RWPE1 (cell line): ENCODE data around the gene ADAM12.

Experiments
- CTCF ChIA-PET: fragments of 350-600 bp; sonication (Branson Sonifier 250); formaldehyde crosslinking; extraction: SDS; loops from one replicate; lab custom pipeline; 2021; lab: Yijun Ruan, JAX
- POLR2A ChIA-PET: fragments of 400-600 bp; formaldehyde crosslinking; extraction: SDS; loops from one replicate; lab custom pipeline; 2020; ENCODE audit warnings: antibody characterized with exemption; ENCODE audit not compliant: low non-redundant PET; lab: Yijun Ruan, JAX
- DNase-seq: peaks from one replicate; pipeline ENCODE4 v3.0.0; 2012; ENCODE audit warnings: low spot score
- H3K27ac ChIP-seq: fragments of 450-650 bp; 2 replicates; pipeline ENCODE4 v1.5.1; 2017
- TF ChIP-seq, protein P1 (sequence below): fragments of 450-650 bp; conservative IDR thresholded peaks from 2 replicates; pipeline ENCODE4 v1.5.1; 2017; ENCODE audit warnings: low read depth, mild to moderate bottlenecking

Gene ADAM12

DNA sequence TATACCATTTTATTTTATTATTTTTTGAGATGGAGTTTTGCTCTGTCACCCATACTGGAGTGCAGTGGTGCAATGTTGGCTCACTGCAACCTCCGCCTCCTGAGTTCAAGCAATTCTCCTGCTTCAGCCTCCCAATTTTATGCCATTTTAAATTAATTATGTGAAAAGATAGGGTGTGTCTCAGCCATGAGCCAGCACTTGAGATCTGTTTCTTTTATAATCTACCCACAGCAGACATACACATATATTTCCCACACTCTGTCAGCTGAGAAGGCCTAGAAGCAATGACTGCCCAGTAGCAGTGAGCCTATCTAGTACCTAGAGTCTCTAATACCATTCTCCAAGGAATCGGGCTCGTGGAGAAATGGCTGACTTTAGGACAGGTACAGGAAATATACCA, 70.5 kb downstream of the ADAM12 start:
- POLR2A ChIA-PET: no interaction called here
- no peak overlapping the region for H3K27ac ChIP-seq
- CTCF ChIA-PET: interaction anchor here (0.5 to 0.6 kb wide), 2 partner anchors 203 to 1438 kb away, joined by 3 read pairs; no protein-coding TSS in a partner anchor

DNA sequence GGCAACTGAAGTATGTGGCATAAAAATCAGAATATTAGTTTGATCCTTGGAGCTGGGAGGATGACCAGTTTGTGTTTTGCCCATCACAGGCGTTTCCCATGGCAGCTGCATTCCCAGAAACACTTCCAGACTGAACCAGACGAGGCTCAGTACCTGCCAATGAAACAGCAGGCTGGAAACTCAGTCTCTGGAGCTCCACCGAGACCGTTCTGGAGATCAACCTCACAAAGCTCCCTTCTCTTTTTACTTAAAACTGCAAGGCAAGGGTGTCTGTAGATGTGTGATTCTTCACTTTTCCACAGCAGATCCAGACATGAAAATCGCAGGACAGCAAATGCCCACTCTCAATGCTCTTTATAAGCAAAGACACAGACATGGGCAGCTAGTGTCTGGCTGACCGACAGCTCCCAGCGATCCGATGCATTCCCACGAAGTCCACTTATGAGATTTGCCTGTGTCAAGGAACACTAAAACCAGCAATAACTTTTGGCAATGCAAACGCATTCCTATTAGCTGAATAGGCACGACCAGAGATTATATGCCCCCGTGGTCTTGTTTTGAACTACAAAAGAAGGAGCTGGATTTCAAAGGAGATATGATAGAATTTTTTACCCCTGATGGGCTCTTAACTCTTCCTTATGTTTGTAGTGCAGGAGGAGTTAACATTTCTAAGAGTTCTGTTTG, 72.6 kb downstream of the ADAM12 start:
- DNase-seq: no peak
- TF ChIP-seq, protein P1, sequence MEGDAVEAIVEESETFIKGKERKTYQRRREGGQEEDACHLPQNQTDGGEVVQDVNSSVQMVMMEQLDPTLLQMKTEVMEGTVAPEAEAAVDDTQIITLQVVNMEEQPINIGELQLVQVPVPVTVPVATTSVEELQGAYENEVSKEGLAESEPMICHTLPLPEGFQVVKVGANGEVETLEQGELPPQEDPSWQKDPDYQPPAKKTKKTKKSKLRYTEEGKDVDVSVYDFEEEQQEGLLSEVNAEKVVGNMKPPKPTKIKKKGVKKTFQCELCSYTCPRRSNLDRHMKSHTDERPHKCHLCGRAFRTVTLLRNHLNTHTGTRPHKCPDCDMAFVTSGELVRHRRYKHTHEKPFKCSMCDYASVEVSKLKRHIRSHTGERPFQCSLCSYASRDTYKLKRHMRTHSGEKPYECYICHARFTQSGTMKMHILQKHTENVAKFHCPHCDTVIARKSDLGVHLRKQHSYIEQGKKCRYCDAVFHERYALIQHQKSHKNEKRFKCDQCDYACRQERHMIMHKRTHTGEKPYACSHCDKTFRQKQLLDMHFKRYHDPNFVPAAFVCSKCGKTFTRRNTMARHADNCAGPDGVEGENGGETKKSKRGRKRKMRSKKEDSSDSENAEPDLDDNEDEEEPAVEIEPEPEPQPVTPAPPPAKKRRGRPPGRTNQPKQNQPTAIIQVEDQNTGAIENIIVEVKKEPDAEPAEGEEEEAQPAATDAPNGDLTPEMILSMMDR: no peak
- ChIA-PET CTCF (no interaction called here), POLR2A (no interaction called here)
- no peak overlapping the region for H3K27ac ChIP-seq

More for the DNA sequence above, 70.5 kb downstream of the ADAM12 start:
- TF ChIP-seq, protein P1: no peak
- DNase-seq: no peak

DNA sequence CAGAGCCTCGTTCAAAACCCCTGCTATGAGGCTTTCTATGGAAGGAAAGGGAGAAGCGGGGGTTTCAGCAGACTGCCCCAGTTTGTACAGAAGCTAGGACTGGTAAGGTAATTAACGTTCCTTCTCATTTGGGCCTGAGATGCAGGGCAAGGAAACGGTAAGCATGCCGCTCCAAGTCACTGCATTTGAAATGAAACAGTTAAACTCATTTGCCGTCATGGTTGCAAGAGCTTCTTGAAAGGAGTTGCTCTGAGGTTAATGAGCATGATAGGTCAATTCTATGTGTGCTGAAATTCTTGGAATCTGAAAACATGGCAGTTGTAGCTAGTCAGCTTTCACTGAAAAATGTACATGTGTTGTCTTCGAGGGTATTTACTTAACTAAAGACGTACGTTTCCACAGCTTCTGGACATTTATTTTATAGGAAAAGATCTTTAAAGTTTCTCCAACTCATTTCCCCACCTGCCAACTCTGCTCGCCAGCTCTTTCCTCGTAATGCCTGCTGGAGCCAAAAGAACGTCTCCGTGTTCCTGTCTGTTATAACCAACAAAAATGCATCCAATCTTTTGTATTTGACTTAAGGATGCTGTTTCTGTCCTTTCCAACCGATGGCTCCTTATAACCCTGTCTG, 73.3 kb downstream of the ADAM12 start:
- POLR2A ChIA-PET: no interaction called here
- CTCF ChIA-PET: interaction anchor here (0.6 kb wide), 1 partner anchor 121 kb away, joined by 4 read pairs; no protein-coding TSS in a partner anchor
- no peak overlapping the region for H3K27ac ChIP-seq
- TF ChIP-seq, protein P1: no peak
- DNase-seq: no peak

DNA sequence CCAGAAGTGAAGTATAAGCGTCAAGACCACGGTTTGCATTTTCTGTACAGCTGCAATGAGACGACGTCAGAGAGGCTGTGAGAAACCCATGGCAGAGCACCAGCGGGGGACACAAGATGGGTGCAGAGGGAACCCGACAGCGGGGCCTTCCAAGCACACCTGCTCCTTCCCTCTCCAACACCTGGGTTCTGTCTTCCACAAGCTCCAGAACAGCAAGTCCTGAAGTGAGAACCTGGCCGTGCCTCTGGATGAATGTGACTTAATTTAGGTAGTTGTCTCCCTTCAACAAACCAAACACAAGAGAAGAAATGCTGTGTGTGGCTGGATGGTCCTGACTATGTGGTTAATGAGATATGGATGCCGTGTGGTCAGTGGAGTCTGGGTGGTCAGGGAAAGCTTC, 76.1 kb downstream of the ADAM12 start:
- DNase-seq: no peak
- POLR2A ChIA-PET: interaction anchor here (0.7 kb wide), 1 partner anchor 1802 kb away, joined by 5 read pairs; no protein-coding TSS in a partner anchor

DNA sequence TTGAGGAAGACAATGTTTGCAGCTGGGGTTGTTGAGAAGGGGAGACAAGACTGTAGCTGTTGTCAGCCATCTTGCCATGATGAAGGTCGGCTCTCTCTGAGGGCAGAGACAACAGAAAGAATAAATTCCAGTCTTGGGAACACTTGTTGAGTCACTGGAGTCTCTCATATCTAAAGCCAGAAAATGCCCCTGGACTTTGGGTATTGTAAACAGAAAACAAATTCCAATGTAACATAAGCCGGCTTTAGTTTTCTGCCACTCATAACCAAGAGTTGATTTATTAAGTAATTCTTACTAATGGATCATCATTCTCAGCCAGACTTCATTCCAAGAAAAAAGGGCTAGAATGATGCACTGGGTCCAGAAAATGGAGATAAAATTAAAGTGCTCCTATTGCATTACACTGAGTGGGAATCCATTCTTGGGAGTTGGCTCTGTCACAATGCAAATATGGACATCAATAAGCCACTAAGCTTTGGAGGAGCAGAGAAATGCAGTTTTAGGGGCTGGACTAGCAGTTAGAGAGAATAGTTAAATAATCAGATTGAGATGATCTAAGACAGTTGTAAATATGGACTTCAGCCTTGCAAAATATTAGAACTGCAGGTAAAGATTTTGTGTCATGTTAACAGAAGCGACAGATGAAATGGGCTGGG, 78.9 kb downstream of the ADAM12 start:
- ChIA-PET CTCF (no interaction called here), POLR2A (no interaction called here)
- no peak for DNase-seq
- TF ChIP-seq, protein P1: no peak
- no peak overlapping the region for H3K27ac ChIP-seq

More for the DNA sequence above, 76.1 kb downstream of the ADAM12 start:
- TF ChIP-seq, protein P1: no peak
- H3K27ac ChIP-seq: no peak overlapping the region
- CTCF ChIA-PET: interaction anchor here (0.6 kb wide), 1 partner anchor 75 kb away, joined by 4 read pairs; no protein-coding TSS in a partner anchor
